Skeletal muscle cell (primary cell): ENCODE data around the gene JMJD4.

ENCODE experiments used
- DNase-seq: peaks from one replicate; pipeline ENCODE4 v3.0.0-alpha.2; 2010; ENCODE audit warnings: low read depth
- H3K4me3 ChIP-seq: 2 replicates; pipeline ENCODE4 v1.5.1; 2011; ENCODE audit warnings: low read depth, mild to moderate bottlenecking, control low read depth, low read length, moderate library complexity

JMJD4 gene

DNA sequence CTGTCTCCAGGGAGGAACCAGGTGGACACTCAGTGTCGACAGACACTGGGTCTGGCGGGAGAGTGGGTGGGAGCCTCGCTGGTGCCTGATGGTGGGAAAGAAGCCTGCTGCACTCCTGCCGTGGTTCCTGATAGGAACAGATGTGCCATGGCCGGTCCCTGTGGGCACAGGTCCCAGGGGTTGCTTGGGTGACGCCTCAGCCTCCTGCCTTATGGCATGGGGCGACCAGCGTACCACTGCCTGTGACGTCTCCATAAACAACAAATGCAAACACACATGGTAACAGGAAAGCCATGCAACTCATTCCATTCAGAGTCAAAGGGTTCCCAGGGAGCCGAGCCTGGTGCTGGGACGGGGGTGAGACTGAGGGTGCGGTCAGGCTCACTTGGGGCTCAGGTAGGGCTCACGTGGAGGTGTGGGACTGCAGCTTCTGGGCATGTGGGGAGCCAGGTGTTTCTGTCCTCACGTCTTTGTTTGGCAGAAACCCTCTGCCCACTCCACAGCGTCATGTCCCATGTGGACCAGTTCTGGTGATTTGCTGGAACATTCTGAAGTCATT, 34.9 kb upstream of the JMJD4 start:
- no peak for DNase-seq
- no peak overlapping the region for H3K4me3 ChIP-seq

DNA sequence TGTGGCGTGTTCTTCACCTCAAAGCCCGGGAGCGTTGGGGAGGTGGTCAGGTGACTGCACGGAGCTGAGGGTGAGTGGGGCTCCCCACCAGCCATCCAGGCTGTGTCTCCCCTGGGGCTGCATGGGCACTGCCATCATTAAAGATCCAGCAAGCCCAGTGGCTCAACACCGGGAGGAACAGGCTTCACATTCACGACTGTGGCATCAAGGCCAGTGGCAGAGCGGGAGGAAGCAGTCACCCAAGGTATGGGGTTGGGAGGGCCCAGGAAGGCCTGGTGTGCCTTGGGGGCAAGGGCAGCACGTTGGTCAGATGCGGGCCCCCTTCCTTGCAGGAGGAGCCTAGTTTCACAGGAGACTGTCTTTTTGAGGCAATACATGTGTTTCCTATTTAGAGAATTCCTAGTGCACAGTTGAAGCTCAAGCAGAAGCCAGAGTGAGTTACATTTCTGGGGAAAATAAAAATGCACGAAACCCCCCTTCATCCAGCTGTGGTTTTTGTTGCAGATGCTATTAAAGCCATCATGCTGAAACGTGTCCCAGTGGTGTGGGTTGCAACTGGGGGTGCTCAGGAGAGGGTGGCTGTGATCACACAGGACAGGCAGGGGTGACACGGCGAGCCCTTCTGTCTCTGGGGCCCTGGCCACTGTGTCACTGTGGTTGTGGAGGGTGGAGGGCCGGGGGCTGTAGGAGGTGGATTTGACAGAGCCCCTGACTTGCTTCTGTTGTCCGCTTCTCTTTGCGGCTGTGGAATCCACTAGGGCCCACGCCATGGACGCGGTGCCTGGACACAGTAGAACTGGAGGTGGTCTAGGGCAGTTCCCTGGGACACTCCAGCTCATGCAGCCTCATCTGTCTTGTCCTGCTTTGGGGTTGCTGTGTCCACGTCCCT, 34.2 kb upstream of the JMJD4 start:
- H3K4me3 ChIP-seq, result no peak overlapping the region
- DNase-seq, result no peak

DNA sequence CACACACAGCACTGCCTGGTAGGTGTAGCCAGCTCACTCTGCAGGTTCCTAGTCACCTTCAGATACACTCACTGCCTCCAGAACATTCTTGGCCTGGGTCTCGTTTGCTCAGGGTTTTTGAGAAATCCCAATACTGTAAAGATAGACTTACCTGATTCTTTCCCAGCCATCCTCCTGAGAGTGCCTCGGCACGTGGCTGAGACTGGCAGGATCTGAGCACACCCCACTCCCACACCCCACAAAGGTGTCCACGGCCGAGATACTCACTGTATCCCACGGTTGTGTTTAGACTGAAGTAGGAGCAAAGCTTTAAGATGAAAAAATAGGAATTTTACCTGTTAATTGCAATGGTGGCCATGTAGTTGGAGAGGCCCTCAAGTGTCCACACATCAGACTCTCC, 33.5 kb upstream of the JMJD4 start:
- DNase-seq, result no peak
- H3K4me3 ChIP-seq, result no peak overlapping the region

- DNase-seq, result no peak
- H3K4me3 ChIP-seq, result no peak overlapping the region
These were observed 33.0 kb upstream of the JMJD4 start for GRCh38 chr1:227768125-227768439.

GRCh38 chr1:227767401-227768124, 32.5 kb upstream of the JMJD4 start:
- no peak overlapping the region for H3K4me3 ChIP-seq
- no peak for DNase-seq

- no peak overlapping the region for H3K4me3 ChIP-seq
- DNase-seq, result no peak
These were observed 31.7 kb upstream of the JMJD4 start for GRCh38 chr1:227766653-227767277.

DNA sequence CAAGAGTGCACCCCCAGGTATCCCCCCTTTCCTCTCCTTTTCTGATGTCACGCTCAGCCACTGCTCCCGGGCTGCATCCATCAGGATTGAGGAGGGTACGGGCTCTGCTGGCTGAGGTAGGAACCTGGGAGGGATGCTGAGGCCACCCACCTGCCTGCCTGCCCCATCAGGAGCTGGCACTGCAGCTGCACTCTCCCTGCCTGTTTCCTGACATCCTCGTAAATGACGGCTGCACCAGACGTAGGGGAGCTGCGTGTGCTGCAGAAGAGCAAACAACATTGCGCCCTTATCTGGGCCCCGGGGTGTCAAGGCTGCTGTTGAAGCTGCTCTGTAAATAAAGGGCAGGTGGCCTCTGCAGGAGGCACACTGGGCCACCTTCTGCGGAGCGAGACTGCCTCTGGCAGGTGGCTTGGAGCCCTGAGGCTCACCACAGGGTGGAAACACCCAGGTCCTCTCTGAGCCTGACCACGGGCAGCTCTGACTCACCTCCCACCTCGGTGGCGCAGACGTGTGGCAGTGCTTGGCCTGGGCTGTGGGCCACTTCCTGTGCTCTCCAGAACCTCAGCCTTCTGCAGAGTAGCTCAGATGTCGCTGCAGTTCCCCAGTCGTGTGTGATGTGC, 31.0 kb upstream of the JMJD4 start:
- H3K4me3 ChIP-seq, result no peak overlapping the region
- DNase-seq, result no peak

DNA sequence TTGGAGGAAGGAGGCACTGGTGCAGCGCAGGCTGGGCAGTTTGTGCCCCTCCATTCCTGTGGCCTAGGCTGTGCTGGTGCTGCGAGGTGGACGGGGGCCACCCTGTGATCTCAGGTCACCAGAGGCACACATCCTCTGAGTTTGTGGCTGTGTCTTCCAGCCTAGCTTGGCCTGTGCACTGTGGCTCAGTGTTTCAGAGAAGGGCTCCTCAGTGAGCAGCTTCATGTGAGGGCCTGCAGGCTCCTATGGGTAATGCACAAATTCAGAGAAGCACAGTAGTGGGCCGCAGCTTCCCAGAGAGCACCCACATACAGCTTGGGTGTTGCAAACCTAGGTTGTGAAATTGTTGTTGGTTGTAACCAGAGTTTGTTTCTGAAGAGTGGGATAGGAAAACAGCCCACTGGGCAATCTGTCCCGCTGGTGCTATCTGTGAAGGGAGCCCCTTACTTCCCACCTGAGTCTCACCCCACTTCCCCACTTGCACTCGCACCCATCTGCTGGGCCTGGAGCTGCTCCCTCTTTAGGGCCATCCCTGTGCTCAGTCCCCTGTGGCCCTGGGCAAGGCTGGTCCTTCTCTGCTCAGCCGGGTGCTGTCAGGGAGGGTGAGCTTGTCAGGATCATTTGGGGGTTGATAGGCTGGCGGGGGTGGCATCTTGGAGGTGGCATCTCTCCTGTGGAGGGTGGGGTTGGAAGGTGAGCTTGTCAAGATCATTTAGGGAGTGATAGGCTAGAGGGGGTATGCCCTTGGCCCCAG, 30.3 kb upstream of the JMJD4 start:
- no peak for DNase-seq
- H3K4me3 ChIP-seq, result no peak overlapping the region

GRCh38 chr1:227764019-227764391, 28.9 kb upstream of the JMJD4 start:
- no peak overlapping the region for H3K4me3 ChIP-seq
- DNase-seq, result no peak

- DNase-seq, result no peak
These were observed 28.3 kb upstream of the JMJD4 start for GRCh38 chr1:227763246-227764018.

GRCh38 chr1:227762231-227762911, 27.3 kb upstream of the JMJD4 start:
- no peak overlapping the region for H3K4me3 ChIP-seq
- peak; percentile 33 for DNase-seq

More at GRCh38 chr1:227763246-227764018, 28.3 kb upstream of the JMJD4 start:
- no peak overlapping the region for H3K4me3 ChIP-seq

DNA sequence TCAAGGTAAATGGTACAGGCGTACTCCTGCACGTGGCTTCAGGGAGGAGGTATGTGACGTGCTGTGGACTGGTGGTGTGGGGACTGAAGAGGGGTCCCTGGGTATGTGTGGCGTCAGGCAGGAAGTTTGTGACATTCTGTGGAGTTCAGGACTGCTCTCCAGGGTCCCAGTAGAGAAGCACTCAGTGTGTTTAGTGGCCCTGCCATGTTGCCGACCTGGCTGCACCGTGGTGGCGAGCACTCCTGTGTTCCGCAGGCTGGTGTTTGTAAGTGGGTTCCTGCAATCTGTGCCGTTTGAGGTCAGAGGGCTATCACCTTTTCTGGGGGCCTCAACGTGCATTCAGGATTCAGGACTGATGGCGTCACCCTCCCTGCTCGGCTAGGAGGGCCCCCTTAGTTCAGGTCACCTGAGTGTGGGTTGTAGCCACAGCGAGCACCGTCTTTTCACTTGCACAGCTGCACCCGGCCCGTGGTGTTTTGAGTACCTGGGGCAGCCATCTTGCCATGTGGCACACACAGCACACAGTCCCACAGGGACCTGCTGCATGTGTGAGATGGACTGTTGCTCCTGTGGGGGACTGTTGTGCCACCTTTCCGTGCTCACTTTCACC, 26.6 kb upstream of the JMJD4 start:
- no peak overlapping the region for H3K4me3 ChIP-seq
- no peak for DNase-seq

- H3K4me3 ChIP-seq, result no peak overlapping the region
- no peak for DNase-seq
These were observed 25.3 kb upstream of the JMJD4 start for GRCh38 chr1:227760377-227760776.

- no peak overlapping the region for H3K4me3 ChIP-seq
- peak; percentile 95 for DNase-seq
These were observed 24.5 kb upstream of the JMJD4 start for GRCh38 chr1:227759341-227760300.

DNA sequence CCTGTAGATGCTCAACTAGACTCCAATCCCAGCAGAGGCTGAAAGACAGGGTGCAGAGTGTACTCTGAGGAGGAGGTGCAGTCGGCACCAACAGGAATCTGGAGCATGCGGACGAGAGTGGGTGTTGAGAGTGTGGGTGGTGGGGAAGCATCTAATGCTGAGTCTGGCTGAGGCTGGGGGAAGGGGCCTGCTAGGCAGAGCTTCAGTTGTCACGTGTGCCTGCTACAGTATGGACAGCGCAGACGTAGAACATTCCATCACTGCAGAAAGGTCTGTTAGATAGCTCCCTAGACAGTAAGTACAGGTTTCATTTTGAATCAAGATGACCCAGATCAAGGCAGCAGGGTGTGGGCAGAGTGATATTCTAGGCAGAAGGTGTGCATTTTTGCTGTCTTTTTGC, 23.3 kb upstream of the JMJD4 start:
- no peak for DNase-seq
- no peak overlapping the region for H3K4me3 ChIP-seq

- H3K4me3 ChIP-seq, result no peak overlapping the region
- DNase-seq, result no peak
These were observed 22.7 kb upstream of the JMJD4 start for GRCh38 chr1:227757781-227758180.
